HepG2 (cell line): ENCODE measurements around the gene TMC2. TPM values are rescaled to one million over a fixed set of nuclear protein-coding genes. Genes with fewer than 3 reads are reported as not detected.

Source experiments
- CCAR2 ChIP-seq: fragments of 200-400 bp; formaldehyde crosslinking; optimal IDR thresholded peaks from 2 replicates; pipeline ENCODE3; 2018; ENCODE audit warnings: low read depth, mild to moderate bottlenecking, low read length, moderate library complexity
- DRAP1 ChIP-seq: IDR thresholded peaks from 2 replicates; pipeline ENCODE4 v1.6.1; 2016; ENCODE audit warnings: missing genetic modification reagents, missing compliant biosample characterization
- EP300 ChIP-seq, 3 experiments: sonication (generic) in 1 of 3; formaldehyde crosslinking in 1 of 3; IDR thresholded peaks; 2 replicates each; pipeline versions ENCODE4 v1.5.1 to v1.6.1; 2011 to 2020; ENCODE audit warnings: low read depth in 2 of 3, low read length in 2 of 3, borderline replicate concordance in 1 of 3, improper control_type of control experiment in 1 of 3, mild to moderate bottlenecking in 1 of 3, missing genetic modification reagents in 1 of 3, moderate library complexity in 1 of 3
- GATAD2A ChIP-seq: IDR thresholded peaks from 2 replicates; pipeline ENCODE4 v1.6.1; 2016
- ISL2 ChIP-seq: sonication (generic); formaldehyde crosslinking; IDR thresholded peaks from 2 replicates; pipeline ENCODE4 v1.5.0; 2020; ENCODE audit warnings: missing genetic modification reagents
- KLF6 ChIP-seq: IDR thresholded peaks from 2 replicates; pipeline ENCODE4 v1.8.0; 2016; ENCODE audit warnings: missing biosample characterization, missing genetic modification reagents
- MXD3 ChIP-seq: IDR thresholded peaks from 2 replicates; pipeline ENCODE4 v1.6.1; 2016; ENCODE audit warnings: mild to moderate bottlenecking, missing biosample characterization, missing genetic modification reagents
- PRPF4 ChIP-seq: fragments of 200-400 bp; formaldehyde crosslinking; IDR thresholded peaks from 2 replicates; pipeline ENCODE4 v1.6.1; 2016; ENCODE audit warnings: low read length, low read depth; ENCODE audit not compliant: poor library complexity, severe bottlenecking
- RFX3 ChIP-seq: IDR thresholded peaks from 2 replicates; pipeline ENCODE4 v1.6.1; 2016; ENCODE audit warnings: missing biosample characterization, missing genetic modification reagents
- SALL2 ChIP-seq: sonication (generic); formaldehyde crosslinking; IDR thresholded peaks from 2 replicates; pipeline ENCODE4 v1.8.1; 2023; ENCODE audit warnings: mild to moderate bottlenecking, missing genetic modification reagents, inconsistent platforms
- USF2 ChIP-seq, 2 experiments: sonication (generic) in 1 of 2; formaldehyde crosslinking in 1 of 2; IDR thresholded peaks; 2 replicates each; pipeline versions ENCODE4 v1.5.1 to v1.6.1; 2011 to 2020; ENCODE audit warnings: borderline replicate concordance in 1 of 2, low read depth in 1 of 2, low read length in 1 of 2, mild to moderate bottlenecking in 1 of 2, missing genetic modification reagents in 1 of 2, moderate library complexity in 1 of 2
- ZNF101 ChIP-seq: sonication (generic); formaldehyde crosslinking; IDR thresholded peaks from 2 replicates; pipeline ENCODE4 v1.4.0; 2020; ENCODE audit warnings: mild to moderate bottlenecking, low read depth, missing genetic modification reagents, borderline replicate concordance
- ZNF225 ChIP-seq: sonication (generic); formaldehyde crosslinking; IDR thresholded peaks from 2 replicates; pipeline ENCODE4 v1.4.0; 2020; ENCODE audit warnings: mild to moderate bottlenecking, missing genetic modification reagents
- ZNF230 ChIP-seq: sonication (generic); formaldehyde crosslinking; IDR thresholded peaks from 2 replicates; pipeline ENCODE4 v1.4.0; 2020; ENCODE audit warnings: mild to moderate bottlenecking, missing genetic modification reagents
- ZNF263 ChIP-seq: sonication (generic); formaldehyde crosslinking; IDR thresholded peaks from 2 replicates; pipeline ENCODE4 v1.4.0; 2020; ENCODE audit warnings: missing genetic modification reagents
- ZNF431 ChIP-seq: sonication (generic); formaldehyde crosslinking; IDR thresholded peaks from 2 replicates; pipeline ENCODE4 v1.9.0; 2022; ENCODE audit warnings: missing genetic modification reagents, low read depth, mild to moderate bottlenecking, borderline replicate concordance
- ZNF496 ChIP-seq: sonication (generic); formaldehyde crosslinking; IDR thresholded peaks from 2 replicates; pipeline ENCODE4 v1.8.1; 2023; ENCODE audit warnings: mild to moderate bottlenecking, moderate library complexity, missing genetic modification reagents; ENCODE audit not compliant: insufficient replicate concordance
- ZNF513 ChIP-seq: sonication (generic); formaldehyde crosslinking; conservative IDR thresholded peaks from 2 replicates; pipeline ENCODE4 v1.5.0; 2020; ENCODE audit warnings: missing genetic modification reagents
- ZNF576 ChIP-seq: sonication (generic); formaldehyde crosslinking; IDR thresholded peaks from 2 replicates; pipeline ENCODE4 v1.4.0; 2020; ENCODE audit warnings: mild to moderate bottlenecking, missing genetic modification reagents
- ZNF597 ChIP-seq: sonication (generic); formaldehyde crosslinking; IDR thresholded peaks from 2 replicates; pipeline ENCODE4 v1.5.0; 2020; ENCODE audit warnings: missing genetic modification reagents
- ZNF615 ChIP-seq: sonication (generic); formaldehyde crosslinking; IDR thresholded peaks from 2 replicates; pipeline ENCODE4 v1.5.0; 2020; ENCODE audit warnings: mild to moderate bottlenecking, missing genetic modification reagents, borderline replicate concordance
- ZNF816 ChIP-seq: sonication (generic); formaldehyde crosslinking; IDR thresholded peaks from 2 replicates; pipeline ENCODE4 v1.8.0; 2022; ENCODE audit warnings: missing genetic modification reagents, mild to moderate bottlenecking, borderline replicate concordance
- polyA plus RNA-seq, 8 experiments: library from polyadenylated mRNA; depleted of rRNA in 3 of 8; stranded (reverse) in 7 of 8; unstranded in 1 of 8; fragments of >200 nt; fragmentation: Illumina TruSeq in 4 of 8; extraction: Trizol in 4 of 8; gene quantifications; 2 replicates each; pipeline versions ENCODE4 v1.2.1 to v1.2.3, GENCODE V29; 2011 to 2016; ENCODE audit warnings: low read depth in 4 of 8, missing spikeins in 1 of 8, mixed read lengths in 1 of 8; ENCODE audit not compliant: insufficient read depth in 1 of 8
- total RNA-seq, 5 experiments: library from RNA; depleted of rRNA; stranded (reverse); fragments of >200 nt; fragmentation: Illumina TruSeq; extraction: Trizol; gene quantifications; 2 replicates each; pipeline ENCODE4 v1.2.3, GENCODE V29; 2016; ENCODE audit warnings: low read depth in 1 of 5

Gene TMC2
- total and polyA plus RNA-seq, 2 of the 13 experiments (the other 11 are each of a cell fraction or from before 2014, with no cell fraction given) = not detected

- TF ChIP-seq EP300 (IDR thresholded peaks at IDR 0.05; ENCODE audit: low read depth in 2 of 2, low read length in 2 of 2) (no peak; a peak in 1 of 4 replicates), EP300 (CRISPR knock-in tag; IDR thresholded peaks at IDR 0.05; ENCODE audit: borderline replicate concordance) (peak; percentile 49; the same call in 1 of the 2 replicates), ZNF576 (CRISPR knock-in tag) (no peak), GATAD2A (peak; percentile 6; the same call in 1 of the 2 replicates), ZNF597 (CRISPR knock-in tag) (no peak), USF2 (IDR thresholded peaks at IDR 0.05; ENCODE audit: low read depth, low read length) (peak; percentile 52; the same call in 1 of the 2 replicates), USF2 (CRISPR knock-in tag; IDR thresholded peaks at IDR 0.05; ENCODE audit: borderline replicate concordance) (peak; percentile 14; the same call in 1 of the 2 replicates), CCAR2 (no peak), ZNF101 (CRISPR knock-in tag) (no peak), ZNF225 (CRISPR knock-in tag) (peak; percentile 38), ZNF513 (CRISPR knock-in tag) (no peak; the same call in 1 of the 2 replicates), SALL2 (0 out of 2 replicates have a peak, but pooled peaks have one; percentile 68), MXD3 (CRISPR knock-in tag) (no peak; the same call in 1 of the 2 replicates), ZNF615 (CRISPR knock-in tag) (no peak), ZNF263 (CRISPR knock-in tag) (peak; percentile 48), KLF6 (CRISPR knock-in tag) (0 out of 2 replicates have a peak, but pooled peaks have one; percentile 12), DRAP1 (CRISPR knock-in tag) (peak; percentile 61), RFX3 (CRISPR knock-in tag) (no peak), ISL2 (CRISPR knock-in tag) (peak; percentile 55), ZNF431 (CRISPR knock-in tag) (no peak), ZNF230 (CRISPR knock-in tag) (no peak), ZNF816 (CRISPR knock-in tag) (peak; percentile 30), PRPF4 (no peak), ZNF496 (CRISPR knock-in tag) (no peak)
Observed at GRCh38 chr20:2508631-2509467, 27.5 kb upstream of the TMC2 start, which contains the start of gene ZNF343 (continued).
